Fibroblast of pulmonary artery (primary cell): ENCODE results near the gene SLC35A5.

ENCODE experiments used
- DNase-seq: peaks from one replicate; pipeline ENCODE4 v3.0.0-alpha.2; 2010; ENCODE audit warnings: low read depth
- H3K4me3 ChIP-seq: replicated peaks from 2 replicates; pipeline ENCODE4 v1.5.1; 2011; ENCODE audit warnings: low read depth, mild to moderate bottlenecking, control low read depth, low read length, moderate library complexity
- TF ChIP-seq, protein P1 (sequence below): IDR thresholded peaks from 2 replicates; pipeline ENCODE4 v1.5.1; 2011; ENCODE audit warnings: mild to moderate bottlenecking, control low read depth, low read length, inconsistent platforms; ENCODE audit errors: missing control alignments

Gene SLC35A5

DNA sequence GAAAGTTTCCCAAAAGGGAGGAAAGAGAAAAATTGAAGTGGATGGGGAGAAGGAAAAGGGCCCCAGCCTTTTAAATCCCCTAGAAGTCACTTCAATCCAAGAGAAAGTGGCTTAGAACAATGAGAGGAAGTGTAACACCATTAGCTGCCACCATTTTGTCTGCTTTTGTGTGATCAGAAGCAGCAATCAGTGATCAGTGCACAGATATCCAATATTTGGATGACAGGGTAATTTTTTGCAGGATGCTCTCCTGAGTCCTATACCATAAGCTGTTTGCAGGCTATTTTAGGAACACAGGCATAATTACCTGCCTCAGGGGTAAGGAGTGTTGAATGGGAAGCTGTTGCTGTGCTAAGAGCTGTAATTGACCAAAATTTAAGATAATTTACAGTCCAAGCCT lies 31.4 kb downstream of the SLC35A5 start:
- DNase-seq = no peak
- TF ChIP-seq, protein P1, sequence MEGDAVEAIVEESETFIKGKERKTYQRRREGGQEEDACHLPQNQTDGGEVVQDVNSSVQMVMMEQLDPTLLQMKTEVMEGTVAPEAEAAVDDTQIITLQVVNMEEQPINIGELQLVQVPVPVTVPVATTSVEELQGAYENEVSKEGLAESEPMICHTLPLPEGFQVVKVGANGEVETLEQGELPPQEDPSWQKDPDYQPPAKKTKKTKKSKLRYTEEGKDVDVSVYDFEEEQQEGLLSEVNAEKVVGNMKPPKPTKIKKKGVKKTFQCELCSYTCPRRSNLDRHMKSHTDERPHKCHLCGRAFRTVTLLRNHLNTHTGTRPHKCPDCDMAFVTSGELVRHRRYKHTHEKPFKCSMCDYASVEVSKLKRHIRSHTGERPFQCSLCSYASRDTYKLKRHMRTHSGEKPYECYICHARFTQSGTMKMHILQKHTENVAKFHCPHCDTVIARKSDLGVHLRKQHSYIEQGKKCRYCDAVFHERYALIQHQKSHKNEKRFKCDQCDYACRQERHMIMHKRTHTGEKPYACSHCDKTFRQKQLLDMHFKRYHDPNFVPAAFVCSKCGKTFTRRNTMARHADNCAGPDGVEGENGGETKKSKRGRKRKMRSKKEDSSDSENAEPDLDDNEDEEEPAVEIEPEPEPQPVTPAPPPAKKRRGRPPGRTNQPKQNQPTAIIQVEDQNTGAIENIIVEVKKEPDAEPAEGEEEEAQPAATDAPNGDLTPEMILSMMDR = no peak
- no peak overlapping the region for H3K4me3 ChIP-seq

DNA sequence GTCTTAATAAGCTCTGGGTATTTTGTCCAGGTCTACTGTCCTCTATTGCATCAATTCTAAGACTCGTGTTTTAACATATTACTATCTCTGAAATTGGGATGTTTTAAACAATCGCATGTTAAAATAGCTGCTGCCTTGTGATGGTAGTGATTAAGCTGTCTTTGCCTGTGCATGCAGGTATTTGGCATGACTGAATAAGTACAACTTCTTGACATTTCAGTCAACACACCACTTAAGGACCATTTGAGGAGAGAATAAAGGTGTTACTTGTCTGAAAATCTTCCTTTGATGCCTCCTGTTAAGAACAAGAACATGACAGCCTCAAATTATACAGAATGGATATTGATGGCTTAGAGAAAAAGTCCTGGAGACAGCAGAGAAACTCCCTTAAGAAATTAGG lies 33.0 kb downstream of the SLC35A5 start:
- TF ChIP-seq, protein P1 = no peak
- no peak for DNase-seq
- H3K4me3 ChIP-seq = no peak overlapping the region

GRCh38 chr3:112597945-112598344 lies 36.1 kb downstream of the SLC35A5 start:
- DNase-seq = no peak
- no peak overlapping the region for H3K4me3 ChIP-seq
- TF ChIP-seq, protein P1 = no peak

DNA sequence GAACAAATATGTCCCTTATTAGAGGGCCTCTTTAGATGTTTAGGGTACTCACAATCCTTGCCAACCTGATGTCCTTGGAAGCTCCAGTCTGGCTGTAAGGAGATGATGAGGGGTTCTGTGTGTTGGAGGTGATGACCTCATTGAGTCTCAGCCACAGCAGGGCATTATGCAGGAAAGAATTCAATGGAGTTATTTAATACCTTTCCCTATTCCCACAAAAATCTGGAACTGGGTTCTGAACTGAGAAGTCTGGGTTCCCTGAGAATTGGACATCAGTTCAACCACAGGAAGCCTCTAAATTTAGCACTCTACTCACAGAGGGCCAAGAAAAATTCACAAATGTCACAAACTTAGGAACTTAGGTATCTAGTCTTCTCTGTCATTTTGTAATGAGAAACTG lies 36.9 kb downstream of the SLC35A5 start:
- H3K4me3 ChIP-seq = no peak overlapping the region
- TF ChIP-seq, protein P1 = no peak
- no peak for DNase-seq

DNA sequence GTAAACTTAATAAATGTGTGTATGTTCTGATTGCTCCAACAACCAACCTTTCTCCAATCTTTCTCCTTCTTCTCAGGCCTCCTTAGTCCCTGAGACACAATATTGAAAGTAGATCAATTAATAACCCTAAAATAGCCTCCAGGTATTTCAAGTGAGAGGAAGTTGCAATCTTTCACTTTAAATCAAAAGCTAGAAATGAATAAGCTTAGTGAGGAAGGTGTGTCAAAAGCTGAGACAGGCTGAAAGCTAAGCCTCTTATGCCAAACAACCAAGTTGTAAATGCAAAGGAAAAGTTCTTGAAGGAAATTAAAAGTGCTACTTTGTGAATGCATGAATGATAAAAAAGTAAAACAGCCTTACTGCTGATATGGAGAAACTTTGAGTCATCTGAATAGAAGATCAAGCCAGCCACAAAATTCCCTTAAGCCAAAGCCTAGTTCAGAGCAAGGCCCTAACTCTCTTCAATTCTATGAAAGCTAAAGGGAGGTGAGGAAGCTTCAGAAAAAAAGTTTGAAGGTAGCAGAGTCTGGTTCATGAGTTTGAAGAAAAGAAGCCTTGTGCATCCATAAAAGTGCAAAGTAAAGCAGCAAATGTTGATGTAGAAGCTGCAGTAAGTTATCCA lies 40.5 kb downstream of the SLC35A5 start:
- TF ChIP-seq, protein P1 = no peak
- H3K4me3 ChIP-seq = no peak overlapping the region
- DNase-seq = no peak

DNA sequence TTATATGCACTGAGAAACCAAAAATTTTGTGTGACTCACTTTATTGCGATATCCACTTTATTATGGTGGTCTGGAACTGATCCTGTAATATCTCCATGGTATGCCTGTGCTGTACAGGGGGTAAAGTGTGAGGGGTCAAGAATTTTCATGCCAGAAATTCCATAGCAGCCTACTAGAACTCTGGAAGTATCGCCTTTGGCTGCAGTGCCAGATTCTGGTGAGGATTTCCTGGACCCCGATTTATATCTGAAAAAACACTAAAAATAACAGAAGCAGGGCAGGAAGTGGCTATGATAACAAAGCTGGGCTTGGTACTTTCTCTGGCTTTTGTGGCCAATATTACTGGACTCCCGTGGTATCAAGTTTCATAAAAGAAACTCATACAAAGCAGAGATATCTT lies 42.7 kb downstream of the SLC35A5 start:
- H3K4me3 ChIP-seq = no peak overlapping the region
- DNase-seq = peak; percentile 93
- TF ChIP-seq, protein P1 = no peak

- DNase-seq = peak; percentile 95
- TF ChIP-seq, protein P1 = no peak
- no peak overlapping the region for H3K4me3 ChIP-seq
These were observed 43.4 kb downstream of the SLC35A5 start for GRCh38 chr3:112605285-112605684.
